ENCODE results near the gene AK2.

DNA sequence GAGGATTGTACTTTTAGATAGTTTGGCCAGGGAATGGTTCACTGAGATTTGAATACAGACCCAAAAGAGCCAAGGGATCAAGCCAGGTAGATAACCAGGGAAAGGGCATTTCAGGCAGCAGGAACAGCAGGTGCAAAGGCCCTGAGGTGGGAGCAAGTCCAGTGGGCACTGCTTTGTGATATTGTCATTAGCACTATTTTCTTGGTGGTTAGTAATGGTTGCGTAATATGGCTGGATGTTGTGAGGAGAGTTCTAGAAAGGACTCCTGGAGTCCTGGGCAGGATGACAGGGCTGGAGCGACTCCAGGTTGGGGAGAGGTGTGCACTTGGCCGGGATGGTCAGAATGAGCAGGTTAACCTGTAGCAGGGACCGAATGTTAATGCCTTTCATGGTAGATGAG, 48.6 kb upstream of the AK2 start:
- TF ChIP-seq POLR2A (IDR thresholded peaks at IDR 0.05; ENCODE audit: low read depth, low read length) (no peak), POLR2AphosphoS5 (IDR thresholded peaks at IDR 0.05; ENCODE audit: low read depth, low read length) (no peak), TAF1 (IDR thresholded peaks at IDR 0.05; ENCODE audit: low read depth, low read length) (no peak), POU2F2 (IDR thresholded peaks at IDR 0.05; ENCODE audit: low read depth, low read length) (no peak), SPI1 (IDR thresholded peaks at IDR 0.05; ENCODE audit: low read depth, low read length) (no peak), PAX5 (IDR thresholded peaks at IDR 0.05; ENCODE audit: insufficient read depth, low read length, severe bottlenecking) (no peak)
